PC-3 (cell line): Measurements from ENCODE around the gene ADGRF5.

ENCODE experiments used
- EZH2 ChIP-seq: fragments of 300-600 bp; sonication (generic); IDR thresholded peaks from one replicate; pipeline ENCODE4 v1.6.1; 2017; ENCODE audit warnings: antibody characterized with exemption, mild to moderate bottlenecking, low read length; ENCODE audit not compliant: unreplicated experiment
- EZH2phosphoT487 ChIP-seq: fragments of 300-600 bp; sonication (generic); IDR thresholded peaks from 2 replicates; pipeline ENCODE4 v1.6.1; 2018; ENCODE audit warnings: mild to moderate bottlenecking, antibody characterized with exemption, low read length, borderline replicate concordance
- TF ChIP-seq, protein P1 (sequence below): fragments of 300-600 bp; sonication (generic); conservative IDR thresholded peaks from 2 replicates; pipeline ENCODE4 v1.5.1; 2017; ENCODE audit warnings: antibody characterized with exemption, low read depth, mild to moderate bottlenecking, low read length

DNA sequence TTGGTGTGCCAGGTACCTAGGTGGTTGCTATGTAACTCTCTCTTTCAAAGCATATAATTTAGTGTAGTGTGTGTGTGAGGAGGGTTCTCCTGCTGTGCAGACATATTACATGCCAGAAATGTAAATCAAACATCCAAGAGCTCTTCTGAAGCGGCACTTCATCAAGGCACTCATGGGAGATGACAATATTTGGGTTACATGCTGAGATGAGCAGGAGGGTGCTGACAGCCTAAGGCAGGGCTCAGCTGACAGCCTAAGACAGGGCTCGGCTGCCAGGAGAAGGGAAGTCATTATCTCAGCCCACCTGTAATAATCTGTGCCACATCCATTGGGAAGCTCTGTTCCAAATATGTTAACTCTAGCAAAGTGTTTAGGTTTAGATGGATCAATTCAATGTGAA, 39.1 kb downstream of the ADGRF5 start:
- TF ChIP-seq, protein P1, sequence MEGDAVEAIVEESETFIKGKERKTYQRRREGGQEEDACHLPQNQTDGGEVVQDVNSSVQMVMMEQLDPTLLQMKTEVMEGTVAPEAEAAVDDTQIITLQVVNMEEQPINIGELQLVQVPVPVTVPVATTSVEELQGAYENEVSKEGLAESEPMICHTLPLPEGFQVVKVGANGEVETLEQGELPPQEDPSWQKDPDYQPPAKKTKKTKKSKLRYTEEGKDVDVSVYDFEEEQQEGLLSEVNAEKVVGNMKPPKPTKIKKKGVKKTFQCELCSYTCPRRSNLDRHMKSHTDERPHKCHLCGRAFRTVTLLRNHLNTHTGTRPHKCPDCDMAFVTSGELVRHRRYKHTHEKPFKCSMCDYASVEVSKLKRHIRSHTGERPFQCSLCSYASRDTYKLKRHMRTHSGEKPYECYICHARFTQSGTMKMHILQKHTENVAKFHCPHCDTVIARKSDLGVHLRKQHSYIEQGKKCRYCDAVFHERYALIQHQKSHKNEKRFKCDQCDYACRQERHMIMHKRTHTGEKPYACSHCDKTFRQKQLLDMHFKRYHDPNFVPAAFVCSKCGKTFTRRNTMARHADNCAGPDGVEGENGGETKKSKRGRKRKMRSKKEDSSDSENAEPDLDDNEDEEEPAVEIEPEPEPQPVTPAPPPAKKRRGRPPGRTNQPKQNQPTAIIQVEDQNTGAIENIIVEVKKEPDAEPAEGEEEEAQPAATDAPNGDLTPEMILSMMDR, result no peak
- TF ChIP-seq EZH2, result no peak
- no peak for TF ChIP-seq EZH2phosphoT487
